ENCODE measurements around the gene MTIF2. TPM values are rescaled to one million over a fixed set of nuclear protein-coding genes. Genes with fewer than 3 reads are reported as not detected.

Gene MTIF2
- 35.3 TPM for polyA plus RNA-seq
- long read RNA-seq, donor 1, partial matches to known transcripts = 5 of 8 reads
- long read RNA-seq, donor 1, other reads (novel, unspliced or antisense) = 0 of 8 reads
- long read RNA-seq, donor 2, partial matches to known transcripts = 18 of 19 reads
- long read RNA-seq, donor 2, other reads (novel, unspliced or antisense) = 0 of 19 reads
- long read RNA-seq, donor 3 = 0 reads
- long read RNA-seq, donor 4, partial matches to known transcripts = 0 of 1 reads
- long read RNA-seq, donor 4, other reads (novel, unspliced or antisense) = 0 of 1 reads
- long read RNA-seq, donor 5, partial matches to known transcripts = 0 of 1 reads
- long read RNA-seq, donor 5, other reads (novel, unspliced or antisense) = 0 of 1 reads
- long read RNA-seq, donor 6, partial matches to known transcripts = 13 of 17 reads
- long read RNA-seq, donor 6, other reads (novel, unspliced or antisense) = 0 of 17 reads
- long read RNA-seq, donor 7, partial matches to known transcripts = 0 of 1 reads
- long read RNA-seq, donor 7, other reads (novel, unspliced or antisense) = 0 of 1 reads
- long read RNA-seq, donor 8, partial matches to known transcripts = 18 of 20 reads
- long read RNA-seq, donor 8, other reads (novel, unspliced or antisense) = 0 of 20 reads
- long read RNA-seq, donor 9, partial matches to known transcripts = 23 of 26 reads
- long read RNA-seq, donor 9, other reads (novel, unspliced or antisense) = 0 of 26 reads
- long read RNA-seq, donor 10, partial matches to known transcripts = 14 of 15 reads
- long read RNA-seq, donor 10, other reads (novel, unspliced or antisense) = 0 of 15 reads
- long read RNA-seq, donor 11, partial matches to known transcripts = 7 of 9 reads
- long read RNA-seq, donor 11, other reads (novel, unspliced or antisense) = 0 of 9 reads

- Histone ChIP-seq H3K27me3 (ENCODE audit: control insufficient read depth, insufficient read depth, low read length) (no peaks in the 10 kb centered on the region), H3K36me3 (ENCODE audit: control insufficient read depth, insufficient read depth, low read length) (peaks cover 9% of the 10 kb centered on the region), H3K4me1 (ENCODE audit: control insufficient read depth, insufficient read depth, low read length) (peaks cover 6% of the 10 kb centered on the region), H3K9me3 (ENCODE audit: control insufficient read depth, low read depth, low read length) (no peaks in the 10 kb centered on the region), H3K4me3 (ENCODE audit: low read length) (peak within 1 kb of the TSS; percentile 94), H3K27ac (ENCODE audit: low read length) (peak within 1 kb of the TSS; percentile 77)
- DNase-seq = peak; percentile 91 to 96
- WGBS (ENCODE audit: insufficient coverage, low lambda C conversion rate) = 0% methylated on average over 6 of the region's 43 CpGs
Measured at GRCh38 chr2:55268907-55269644, at the start of gene MTIF2. Gene MTIF2, minus strand, starts transcription at chr2:55269231. Its CDS starts 5,373 bp downstream, at chr2:55263858.

GRCh38 chr2:55314985-55315384 lies 46.0 kb upstream of the MTIF2 start:
- Histone ChIP-seq H3K4me3 (ENCODE audit: low read length) (no peak overlapping the region), H3K9me3 (ENCODE audit: control insufficient read depth, low read depth, low read length) (no peaks in the 10 kb centered on the region), H3K36me3 (ENCODE audit: control insufficient read depth, insufficient read depth, low read length) (peaks cover 8% of the 10 kb centered on the region), H3K27me3 (ENCODE audit: control insufficient read depth, insufficient read depth, low read length) (no peaks in the 10 kb centered on the region), H3K27ac (ENCODE audit: low read length) (no peak overlapping the region), H3K4me1 (ENCODE audit: control insufficient read depth, insufficient read depth, low read length) (no peaks in the 10 kb centered on the region)
- WGBS (ENCODE audit: insufficient coverage, low lambda C conversion rate) = no CpG with 5 or more reads among the region's 1 CpG
- DNase-seq = no peak

- no peaks in the 10 kb centered on the region for H3K9me3 ChIP-seq (ENCODE audit: control insufficient read depth, low read depth, low read length)
- DNase-seq = no peak
- H3K27ac ChIP-seq (ENCODE audit: low read length) = no peak overlapping the region
- WGBS (ENCODE audit: insufficient coverage, low lambda C conversion rate) = no CpG with 5 or more reads among the region's 1 CpG
- peaks cover 8% of the 10 kb centered on the region for H3K36me3 ChIP-seq (ENCODE audit: control insufficient read depth, insufficient read depth, low read length)
- H3K27me3 ChIP-seq (ENCODE audit: control insufficient read depth, insufficient read depth, low read length) = no peaks in the 10 kb centered on the region
- H3K4me1 ChIP-seq (ENCODE audit: control insufficient read depth, insufficient read depth, low read length) = no peaks in the 10 kb centered on the region
- H3K4me3 ChIP-seq (ENCODE audit: low read length) = no peak overlapping the region
Measured at GRCh38 chr2:55311444-55311870, 42.4 kb upstream of the MTIF2 start.

GRCh38 chr2:55309446-55309845 lies 40.4 kb upstream of the MTIF2 start:
- H3K27me3 ChIP-seq (ENCODE audit: control insufficient read depth, insufficient read depth, low read length) = no peaks in the 10 kb centered on the region
- no peak overlapping the region for H3K27ac ChIP-seq (ENCODE audit: low read length)
- H3K36me3 ChIP-seq (ENCODE audit: control insufficient read depth, insufficient read depth, low read length) = peaks cover 4% of the 10 kb centered on the region
- H3K4me1 ChIP-seq (ENCODE audit: control insufficient read depth, insufficient read depth, low read length) = no peaks in the 10 kb centered on the region
- H3K9me3 ChIP-seq (ENCODE audit: control insufficient read depth, low read depth, low read length) = no peaks in the 10 kb centered on the region
- 80% methylated on average over 1 of the region's 2 CpGs for WGBS (ENCODE audit: insufficient coverage, low lambda C conversion rate)
- DNase-seq = no peak
- H3K4me3 ChIP-seq (ENCODE audit: low read length) = no peak overlapping the region

- 80% methylated on average over 1 of the region's 3 CpGs for WGBS (ENCODE audit: insufficient coverage, low lambda C conversion rate)
- Histone ChIP-seq H3K9me3 (ENCODE audit: control insufficient read depth, low read depth, low read length) (no peaks in the 10 kb centered on the region), H3K27ac (ENCODE audit: low read length) (no peak overlapping the region), H3K4me1 (ENCODE audit: control insufficient read depth, insufficient read depth, low read length) (no peaks in the 10 kb centered on the region), H3K4me3 (ENCODE audit: low read length) (no peak overlapping the region), H3K36me3 (ENCODE audit: control insufficient read depth, insufficient read depth, low read length) (no peaks in the 10 kb centered on the region), H3K27me3 (ENCODE audit: control insufficient read depth, insufficient read depth, low read length) (no peaks in the 10 kb centered on the region)
- DNase-seq = no peak
Measured at GRCh38 chr2:55302241-55302640, 33.2 kb upstream of the MTIF2 start.

- H3K27ac ChIP-seq (ENCODE audit: low read length) = no peak overlapping the region
- 83% methylated on average over 1 of the region's 1 CpG for WGBS (ENCODE audit: insufficient coverage, low lambda C conversion rate)
- no peak overlapping the region for H3K4me3 ChIP-seq (ENCODE audit: low read length)
- no peaks in the 10 kb centered on the region for H3K36me3 ChIP-seq (ENCODE audit: control insufficient read depth, insufficient read depth, low read length)
- no peaks in the 10 kb centered on the region for H3K27me3 ChIP-seq (ENCODE audit: control insufficient read depth, insufficient read depth, low read length)
- H3K9me3 ChIP-seq (ENCODE audit: control insufficient read depth, low read depth, low read length) = no peaks in the 10 kb centered on the region
- no peaks in the 10 kb centered on the region for H3K4me1 ChIP-seq (ENCODE audit: control insufficient read depth, insufficient read depth, low read length)
- no peak for DNase-seq
Measured at GRCh38 chr2:55301277-55301676, 32.2 kb upstream of the MTIF2 start.

- no peak for DNase-seq
- Histone ChIP-seq H3K4me3 (ENCODE audit: low read length) (no peak overlapping the region), H3K27ac (ENCODE audit: low read length) (no peak overlapping the region), H3K27me3 (ENCODE audit: control insufficient read depth, insufficient read depth, low read length) (no peaks in the 10 kb centered on the region), H3K4me1 (ENCODE audit: control insufficient read depth, insufficient read depth, low read length) (no peaks in the 10 kb centered on the region), H3K9me3 (ENCODE audit: control insufficient read depth, low read depth, low read length) (no peaks in the 10 kb centered on the region), H3K36me3 (ENCODE audit: control insufficient read depth, insufficient read depth, low read length) (peaks cover 4% of the 10 kb centered on the region)
Measured at GRCh38 chr2:55296393-55296792, 27.4 kb upstream of the MTIF2 start.

GRCh38 chr2:55283083-55283482 lies 14.1 kb upstream of the MTIF2 start:
- Histone ChIP-seq H3K27ac (ENCODE audit: low read length) (no peak overlapping the region), H3K4me3 (ENCODE audit: low read length) (no peak overlapping the region), H3K27me3 (ENCODE audit: control insufficient read depth, insufficient read depth, low read length) (no peaks in the 10 kb centered on the region), H3K4me1 (ENCODE audit: control insufficient read depth, insufficient read depth, low read length) (no peaks in the 10 kb centered on the region), H3K36me3 (ENCODE audit: control insufficient read depth, insufficient read depth, low read length) (peaks cover 4% of the 10 kb centered on the region), H3K9me3 (ENCODE audit: control insufficient read depth, low read depth, low read length) (no peaks in the 10 kb centered on the region)
- no CpG with 5 or more reads among the region's 12 CpGs for WGBS (ENCODE audit: insufficient coverage, low lambda C conversion rate)
- no peak for DNase-seq

- H3K36me3 ChIP-seq (ENCODE audit: control insufficient read depth, insufficient read depth, low read length) = peaks cover 4% of the 10 kb centered on the region
- 90% methylated on average over 2 of the region's 60 CpGs for WGBS (ENCODE audit: insufficient coverage, low lambda C conversion rate)
- DNase-seq = peak; percentile 80 to 92
Measured at GRCh38 chr2:55282110-55282917, 13.3 kb upstream of the MTIF2 start.

More at GRCh38 chr2:55282110-55282917, 13.3 kb upstream of the MTIF2 start:
- Histone ChIP-seq H3K4me1 (ENCODE audit: control insufficient read depth, insufficient read depth, low read length) (no peaks in the 10 kb centered on the region), H3K27me3 (ENCODE audit: control insufficient read depth, insufficient read depth, low read length) (no peaks in the 10 kb centered on the region), H3K4me3 (ENCODE audit: low read length) (peak overlapping the region; percentile 59), H3K27ac (ENCODE audit: low read length) (peak overlapping the region; percentile 77), H3K9me3 (ENCODE audit: control insufficient read depth, low read depth, low read length) (no peaks in the 10 kb centered on the region)

All from large intestine (tissue), 12 donors.